Common myeloid progenitor, CD34-positive (primary cell): ENCODE results near the gene TTC23.
"Not testable (repeated sequence)": the region's sequence is repeated elsewhere in the genome, so short reads cannot be mapped to it uniquely, and the experiment has no call there.

Experiments
- CTCF ChIA-PET: fragments of 350-600 bp; sonication (Branson Sonifier 250); formaldehyde crosslinking; loops from one replicate; lab custom pipeline; 2021; ENCODE audit warnings: antibody characterized with exemption; lab: Charles Lee
- POLR2A ChIA-PET: fragments of 350-600 bp; sonication (Branson Sonifier 250); formaldehyde crosslinking; loops from one replicate; lab custom pipeline; 2021; ENCODE audit warnings: antibody characterized with exemption; lab: Charles Lee
- DNase-seq, 3 donors: peaks; one replicate each; pipeline versions ENCODE4 v3.0.0 to v3.0.0-alpha.2; 2013
- H3K27ac ChIP-seq, 2 experiments: 1 replicate in 1 of 2; 2 replicates in 1 of 2; pipeline ENCODE4 v1.7.0; 2013; ENCODE audit warnings: inconsistent platforms in 2 of 2, low read length in 2 of 2, mild to moderate bottlenecking in 2 of 2, low read depth in 1 of 2, moderate library complexity in 1 of 2; ENCODE audit not compliant: severe bottlenecking in 2 of 2, insufficient read depth in 1 of 2, poor library complexity in 1 of 2
- H3K27me3 ChIP-seq, 5 experiments: replicated peaks in 2 of 5; 1 replicate in 3 of 5; 2 replicates in 2 of 5; pipeline versions ENCODE4 v1.6.1 to v1.7.0; 2013; ENCODE audit warnings: low read length in 4 of 5, mild to moderate bottlenecking in 2 of 5, moderate library complexity in 2 of 5, inconsistent platforms in 1 of 5; ENCODE audit not compliant: insufficient read depth in 5 of 5, control insufficient read depth in 4 of 5
- H3K36me3 ChIP-seq, 4 experiments: 1 replicate in 2 of 4; 2 replicates in 2 of 4; pipeline versions ENCODE4 v1.6.1 to v1.7.0; 2013; ENCODE audit warnings: low read length in 3 of 4, control low read depth in 1 of 4, mild to moderate bottlenecking in 1 of 4; ENCODE audit not compliant: control insufficient read depth in 4 of 4, insufficient read depth in 4 of 4
- H3K4me1 ChIP-seq, 4 experiments: 1 replicate in 3 of 4; 2 replicates in 1 of 4; pipeline versions ENCODE4 v1.6.1 to v1.7.1; 2013; ENCODE audit warnings: low read length in 3 of 4, mild to moderate bottlenecking in 3 of 4, control low read depth in 1 of 4, inconsistent platforms in 1 of 4, moderate library complexity in 1 of 4; ENCODE audit not compliant: control insufficient read depth in 4 of 4, insufficient read depth in 4 of 4; ENCODE audit errors: control extremely low read depth in 1 of 4
- H3K4me3 ChIP-seq, 7 experiments: 1 replicate in 4 of 7; 2 replicates in 3 of 7; pipeline versions ENCODE4 v1.5.1 to v1.7.0; 2013; ENCODE audit warnings: mild to moderate bottlenecking in 7 of 7, low read length in 6 of 7, moderate library complexity in 6 of 7, inconsistent platforms in 2 of 7, low read depth in 2 of 7, control low read depth in 1 of 7; ENCODE audit not compliant: insufficient read depth in 4 of 7, control insufficient read depth in 1 of 7; ENCODE audit errors: extremely low read depth in 1 of 7
- H3K9me3 ChIP-seq, 5 experiments: 1 replicate in 4 of 5; 2 replicates in 1 of 5; pipeline versions ENCODE4 v1.6.1 to v1.7.1; 2013; ENCODE audit warnings: low read length in 4 of 5, mild to moderate bottlenecking in 2 of 5, inconsistent platforms in 1 of 5, low read depth in 1 of 5, moderate library complexity in 1 of 5; ENCODE audit not compliant: control insufficient read depth in 4 of 5, insufficient read depth in 2 of 5; ENCODE audit errors: control extremely low read depth in 1 of 5
- WGBS: methylation state at CpG from one replicate; pipeline ENCODE4 v1.1.5; 2013; ENCODE audit not compliant: insufficient coverage; 5-methylcytosine and 5-hydroxymethylcytosine counted together

The TTC23 gene

DNA sequence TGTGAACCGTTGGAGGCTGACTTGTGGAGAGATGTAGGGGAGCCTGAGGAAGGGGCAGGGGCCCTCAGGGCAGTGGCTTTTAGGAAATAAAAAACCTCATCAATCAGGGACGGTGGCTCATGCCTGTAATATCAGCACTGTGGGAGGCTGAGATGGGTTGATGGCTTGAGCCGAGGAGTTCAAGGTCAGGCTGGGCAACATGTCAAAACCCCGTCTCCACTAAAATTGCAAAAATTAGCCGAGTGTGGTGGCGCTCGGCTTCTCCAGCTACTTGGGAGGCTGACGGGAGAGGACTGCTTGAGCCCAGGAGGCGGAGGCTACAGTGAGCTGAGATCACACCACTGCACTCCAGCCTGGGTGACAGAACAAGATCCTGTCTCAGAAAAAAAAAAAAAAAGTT lies 7.6 kb downstream of the TTC23 start:
- Histone ChIP-seq H3K36me3 (peaks cover 0 to 8% (median under 1%) of the 10 kb centered on the region in 4 experiments), H3K4me3 (no peak overlapping the region), H3K4me1 (peaks cover 0 to 2% (median 0%) of the 10 kb centered on the region in 4 experiments), H3K27me3 (no peaks in the 10 kb centered on the region), H3K9me3 (no peaks in the 10 kb centered on the region), H3K27ac (no peak overlapping the region)
- no peak for DNase-seq
- ChIA-PET CTCF (no interaction called here), POLR2A (no interaction called here)
- 98% methylated on average over 7 of the region's 9 CpGs for WGBS

DNA sequence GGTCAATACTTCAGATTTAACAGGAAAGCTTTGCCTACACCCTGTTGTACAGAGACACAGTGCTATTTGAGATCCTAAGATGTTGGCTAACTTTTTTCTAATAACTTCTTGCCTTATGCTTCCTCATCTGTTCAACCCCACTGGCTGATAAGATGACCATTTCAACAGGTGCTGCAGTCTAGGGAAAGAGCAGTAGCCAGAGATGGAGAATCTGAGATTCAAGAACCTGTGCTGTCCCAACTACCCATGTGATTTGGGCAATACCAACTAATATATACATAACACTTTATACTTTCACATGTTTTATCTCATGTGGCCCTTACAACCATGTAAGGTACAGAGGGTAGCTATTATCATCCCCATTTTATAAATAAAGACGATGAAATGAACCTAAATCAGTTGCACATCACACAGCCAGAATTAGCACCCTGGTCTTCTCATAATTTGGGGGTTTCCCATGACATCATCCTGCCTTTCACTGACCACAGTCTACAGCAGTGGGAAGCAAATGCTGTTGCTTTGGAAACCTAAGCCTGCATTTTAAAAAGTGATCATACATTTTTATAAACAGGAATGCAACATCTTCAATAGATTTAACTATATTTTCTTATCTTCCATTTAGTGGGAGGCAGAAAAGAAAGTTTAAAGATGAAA lies 9.7 kb downstream of the TTC23 start:
- ChIA-PET POLR2A (no interaction called here), CTCF (no interaction called here)
- Histone ChIP-seq H3K27me3 (no peaks in the 10 kb centered on the region), H3K9me3 (no peaks in the 10 kb centered on the region), H3K4me3 (no peak overlapping the region), H3K36me3 (peaks cover 0 to 8% (median under 1%) of the 10 kb centered on the region in 4 experiments), H3K27ac (no peak overlapping the region), H3K4me1 (peaks cover 0 to 2% (median 0%) of the 10 kb centered on the region in 4 experiments)
- peak in 2 of 3 donors; percentile 58 to 59 for DNase-seq
- 100% methylated on average over 1 of the region's 1 CpG for WGBS

DNA sequence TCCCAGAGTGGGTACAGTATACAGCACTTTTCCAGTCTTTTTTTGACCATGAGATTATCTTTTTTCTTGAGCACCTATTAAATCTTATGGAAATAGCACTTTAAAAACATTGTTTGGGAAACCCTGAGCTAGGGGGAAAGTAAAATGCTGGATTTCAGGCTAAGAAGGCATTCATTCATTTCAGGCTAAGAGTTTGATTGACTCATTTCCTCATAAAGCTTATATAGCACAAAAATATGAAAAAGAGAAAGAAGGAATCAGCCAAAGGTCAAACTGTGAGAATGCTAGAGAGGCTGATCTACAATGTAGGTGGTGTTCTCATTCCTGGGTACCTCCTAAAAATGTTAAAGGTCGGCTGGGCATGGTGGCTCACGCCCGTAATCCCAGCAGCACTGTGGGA lies 10.5 kb downstream of the TTC23 start:
- CTCF ChIA-PET: no interaction called here
- no peaks in the 10 kb centered on the region for H3K27me3 ChIP-seq
- WGBS: 94% methylated on average over 3 of the region's 3 CpGs
- H3K9me3 ChIP-seq: no peaks in the 10 kb centered on the region
- peaks cover 0 to 2% (median 0%) of the 10 kb centered on the region in 4 experiments for H3K4me1 ChIP-seq
- POLR2A ChIA-PET: no interaction called here
- peaks cover 0 to 8% (median under 1%) of the 10 kb centered on the region in 4 experiments for H3K36me3 ChIP-seq
- H3K27ac ChIP-seq: no peak overlapping the region
- H3K4me3 ChIP-seq: no peak overlapping the region
- no peak for DNase-seq

DNA sequence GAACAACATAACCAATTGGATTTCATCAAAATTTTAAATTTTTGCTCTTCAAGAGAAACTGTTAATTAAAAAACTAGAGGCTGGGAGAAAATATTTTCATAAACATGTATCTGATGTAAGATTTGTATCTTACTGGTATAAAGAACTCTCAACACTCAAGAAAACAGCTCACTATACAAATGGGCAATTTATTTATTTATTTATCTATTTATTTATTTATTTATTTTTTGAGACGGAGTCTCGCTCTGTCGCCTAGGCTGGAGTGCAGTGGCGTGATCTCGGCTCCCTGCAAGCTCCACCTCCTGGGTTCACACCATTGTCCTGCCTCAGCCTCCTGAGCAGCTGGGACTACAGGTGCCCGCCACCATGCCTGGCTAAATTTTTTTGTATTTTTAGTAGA lies 15.2 kb downstream of the TTC23 start:
- H3K36me3 ChIP-seq, H3K9me3 ChIP-seq, H3K4me1 ChIP-seq, POLR2A ChIA-PET, H3K4me3 ChIP-seq, H3K27me3 ChIP-seq, DNase-seq, CTCF ChIA-PET, H3K27ac ChIP-seq: not testable (repeated sequence)
- no CpG with 5 or more reads among the region's 6 CpGs for WGBS

DNA sequence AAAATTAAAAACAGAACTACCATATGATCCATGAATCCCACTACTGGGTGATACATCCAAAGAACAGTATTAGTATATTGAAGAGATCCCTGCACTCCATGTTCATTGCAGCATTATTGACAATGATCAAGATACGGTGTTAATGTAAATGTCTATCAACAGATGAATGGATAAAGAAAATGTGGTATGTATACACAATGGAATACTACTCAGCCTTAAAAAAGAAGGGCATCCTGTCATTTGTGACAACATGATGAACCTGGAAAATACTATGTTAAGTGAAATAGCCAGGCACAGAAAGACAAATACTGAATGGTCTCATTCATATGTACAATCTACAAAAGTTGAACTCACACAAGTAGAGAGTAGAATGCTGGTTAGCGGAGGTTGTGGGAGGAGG lies 16.6 kb downstream of the TTC23 start:
- Histone ChIP-seq H3K4me1 (no peaks in the 10 kb centered on the region), H3K27ac (no peak overlapping the region), H3K36me3 (peaks cover under 1 to 7% (median 2%) of the 10 kb centered on the region in 4 experiments), H3K27me3 (no peaks in the 10 kb centered on the region), H3K4me3 (no peak overlapping the region), H3K9me3 (no peaks in the 10 kb centered on the region)
- ChIA-PET POLR2A (no interaction called here), CTCF (interaction anchor here (1.0 kb wide), 1 partner anchor 19 kb away, joined by 4 read pairs; no protein-coding TSS in a partner anchor)
- no peak for DNase-seq
- WGBS: 100% methylated on average over 1 of the region's 2 CpGs

DNA sequence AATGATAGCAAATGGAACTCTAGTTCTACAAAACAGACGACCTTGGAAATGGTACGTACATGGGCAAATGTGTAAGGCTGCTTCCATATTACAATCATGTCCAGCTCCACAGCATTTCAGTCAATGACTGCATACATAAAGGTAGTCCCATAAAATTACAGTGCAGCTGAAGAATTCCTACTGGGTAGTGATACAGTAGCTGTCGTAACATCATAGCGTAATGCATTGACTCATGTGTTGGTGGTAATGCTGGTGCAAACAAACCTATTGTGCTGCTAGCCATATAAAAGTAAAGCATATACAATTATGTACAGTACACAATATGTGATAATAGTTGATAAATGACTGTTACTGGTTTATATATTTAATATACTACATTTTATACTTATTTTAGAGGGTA lies 18.5 kb downstream of the TTC23 start:
- WGBS: no CpG with 5 or more reads among the region's 4 CpGs
- Histone ChIP-seq H3K4me3 (no peak overlapping the region), H3K27ac (no peak overlapping the region), H3K4me1 (no peaks in the 10 kb centered on the region), H3K36me3 (peaks cover 3 to 6% (median 4%) of the 10 kb centered on the region in 4 experiments), H3K27me3 (no peaks in the 10 kb centered on the region), H3K9me3 (no peaks in the 10 kb centered on the region)
- no peak for DNase-seq
- ChIA-PET CTCF (no interaction called here), POLR2A (interaction anchor here (0.6 kb wide), 1 partner anchor 14 kb away, joined by 3 read pairs; no protein-coding TSS in a partner anchor)

DNA sequence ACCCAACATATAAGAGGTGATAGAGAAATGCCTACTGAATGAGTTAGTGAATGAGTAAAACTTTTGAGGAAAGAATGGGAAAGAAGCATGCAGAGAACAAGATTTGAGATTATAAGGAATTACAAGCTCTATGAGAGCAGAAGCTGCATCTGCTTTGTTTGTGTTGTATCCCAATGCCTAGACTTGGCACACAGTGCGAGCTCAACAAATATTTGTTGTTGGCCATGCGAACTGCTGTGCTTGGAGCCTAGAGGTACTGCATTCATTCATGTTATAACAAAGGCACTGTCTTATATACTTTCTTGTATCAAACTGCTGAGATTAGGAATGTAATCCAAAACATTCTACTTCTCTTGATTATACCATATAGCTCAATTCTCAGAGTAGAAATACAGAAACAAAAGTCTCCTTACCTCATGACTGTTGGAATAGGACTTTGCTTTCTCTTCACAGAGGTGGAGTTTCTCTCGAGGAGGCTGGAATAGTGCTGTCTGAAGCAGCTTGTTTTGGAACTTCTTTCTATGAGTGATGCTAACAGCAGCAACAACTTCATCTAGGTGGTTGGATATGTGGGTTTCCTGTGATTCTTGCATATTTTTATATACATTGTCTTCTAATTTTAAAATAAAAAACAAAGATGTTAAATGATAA lies 21.1 kb downstream of the TTC23 start:
- H3K27ac ChIP-seq: no peak overlapping the region
- WGBS: 100% methylated on average over 1 of the region's 3 CpGs
- no peaks in the 10 kb centered on the region for H3K27me3 ChIP-seq
- POLR2A ChIA-PET: no interaction called here
- CTCF ChIA-PET: interaction anchor here (1.3 kb wide), 1 partner anchor 13 kb away, joined by 3 read pairs; no protein-coding TSS in a partner anchor
- H3K36me3 ChIP-seq: peaks cover 3 to 15% (median 10%) of the 10 kb centered on the region in 4 experiments
- H3K9me3 ChIP-seq: no peaks in the 10 kb centered on the region
- DNase-seq: no peak
- no peaks in the 10 kb centered on the region for H3K4me1 ChIP-seq
- no peak overlapping the region for H3K4me3 ChIP-seq
